Measurements from ENCODE around the gene CTBP1.

Gene CTBP1

DNA sequence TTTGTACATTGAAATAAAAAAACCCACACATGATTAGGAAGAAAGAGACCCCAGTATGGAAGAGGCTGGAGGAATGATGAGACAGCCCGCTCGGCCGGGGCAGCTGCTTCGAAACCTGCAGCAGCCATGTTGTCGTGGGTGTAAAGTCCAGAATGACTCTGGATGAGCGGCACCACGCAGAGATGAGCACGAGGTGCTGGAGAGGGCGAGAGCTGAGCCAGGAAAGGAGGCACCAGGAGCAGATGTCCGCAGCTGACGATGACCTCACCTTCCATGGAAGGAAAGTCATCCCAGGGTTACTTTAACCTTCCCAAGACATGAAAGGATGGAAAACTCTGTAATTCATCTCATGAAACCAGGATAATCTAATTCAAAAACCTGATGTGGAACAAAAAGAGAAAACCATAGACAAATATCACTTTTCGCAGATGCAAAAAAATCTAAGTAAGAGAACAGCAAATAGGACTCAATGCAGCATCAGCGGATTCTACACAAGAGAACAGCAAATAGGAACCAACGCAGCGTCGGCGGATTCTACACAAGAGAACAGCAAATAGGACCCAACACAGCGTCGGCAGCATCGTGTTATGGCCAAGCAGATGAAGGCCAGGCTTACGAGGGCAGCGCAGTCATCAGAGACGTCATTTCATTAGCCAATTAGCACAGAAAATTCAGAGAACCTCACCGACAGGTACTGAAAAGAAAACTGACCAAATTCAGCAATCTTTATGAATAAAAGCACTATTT lies 50.7 kb downstream of the CTBP1 start:
- Mint-ChIP-seq H3K4me1 (peaks cover 12% of the 10 kb centered on the region), H3K4me3 (no peak overlapping the region), H3K36me3 (ENCODE audit: low read depth) (no peaks in the 10 kb centered on the region), H3K27me3 (ENCODE audit: low read depth, poor library complexity) (peaks cover 9% of the 10 kb centered on the region), H3K9me3 (no peaks in the 10 kb centered on the region), H3K27ac (no peak overlapping the region)
- no peak for DNase-seq
- TF ChIP-seq, protein P1, sequence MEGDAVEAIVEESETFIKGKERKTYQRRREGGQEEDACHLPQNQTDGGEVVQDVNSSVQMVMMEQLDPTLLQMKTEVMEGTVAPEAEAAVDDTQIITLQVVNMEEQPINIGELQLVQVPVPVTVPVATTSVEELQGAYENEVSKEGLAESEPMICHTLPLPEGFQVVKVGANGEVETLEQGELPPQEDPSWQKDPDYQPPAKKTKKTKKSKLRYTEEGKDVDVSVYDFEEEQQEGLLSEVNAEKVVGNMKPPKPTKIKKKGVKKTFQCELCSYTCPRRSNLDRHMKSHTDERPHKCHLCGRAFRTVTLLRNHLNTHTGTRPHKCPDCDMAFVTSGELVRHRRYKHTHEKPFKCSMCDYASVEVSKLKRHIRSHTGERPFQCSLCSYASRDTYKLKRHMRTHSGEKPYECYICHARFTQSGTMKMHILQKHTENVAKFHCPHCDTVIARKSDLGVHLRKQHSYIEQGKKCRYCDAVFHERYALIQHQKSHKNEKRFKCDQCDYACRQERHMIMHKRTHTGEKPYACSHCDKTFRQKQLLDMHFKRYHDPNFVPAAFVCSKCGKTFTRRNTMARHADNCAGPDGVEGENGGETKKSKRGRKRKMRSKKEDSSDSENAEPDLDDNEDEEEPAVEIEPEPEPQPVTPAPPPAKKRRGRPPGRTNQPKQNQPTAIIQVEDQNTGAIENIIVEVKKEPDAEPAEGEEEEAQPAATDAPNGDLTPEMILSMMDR (IDR thresholded peaks at IDR 0.05) = no peak

DNA sequence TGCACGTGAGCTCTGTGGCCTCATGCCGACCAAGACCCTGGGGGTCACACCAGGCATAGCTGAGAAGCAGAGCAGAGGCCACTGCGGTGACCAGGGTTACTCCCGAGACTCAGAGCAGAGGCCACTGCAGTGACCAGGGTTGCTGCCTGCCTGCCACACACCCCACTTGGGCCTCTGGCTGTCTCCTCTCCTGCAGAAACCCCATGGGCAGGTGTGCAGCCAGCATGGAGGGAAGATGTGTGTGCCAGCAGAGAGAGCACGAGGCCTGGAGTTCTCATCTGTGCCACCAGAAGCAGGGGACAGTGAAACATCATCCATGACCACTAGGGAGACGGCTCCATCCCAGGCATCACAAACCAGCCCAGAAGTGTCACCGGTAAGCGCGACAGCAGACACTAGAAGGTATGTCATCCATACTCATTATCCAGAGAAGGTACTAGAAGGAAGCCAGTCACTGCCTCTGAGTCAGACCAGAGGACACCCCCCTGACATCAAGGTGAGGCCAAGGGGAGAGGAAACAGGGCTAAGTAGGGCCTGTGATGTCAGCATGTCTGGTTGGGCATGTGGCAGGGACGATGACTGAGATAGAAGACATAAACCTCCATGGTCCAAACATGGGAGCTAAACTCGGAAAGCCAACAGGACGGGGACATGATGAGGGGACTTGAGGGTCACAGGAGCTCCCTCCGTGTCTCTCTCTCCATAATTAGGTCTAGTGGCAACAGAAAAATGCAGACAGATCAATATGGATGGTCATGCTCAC lies 52.3 kb downstream of the CTBP1 start:
- no peak for DNase-seq
- Mint-ChIP-seq H3K4me1 (no peaks in the 10 kb centered on the region), H3K4me3 (no peak overlapping the region), H3K9me3 (no peaks in the 10 kb centered on the region), H3K27me3 (ENCODE audit: low read depth, poor library complexity) (peaks cover 12% of the 10 kb centered on the region), H3K36me3 (ENCODE audit: low read depth) (no peaks in the 10 kb centered on the region), H3K27ac (no peak overlapping the region)
- TF ChIP-seq, protein P1 (IDR thresholded peaks at IDR 0.05) = no peak

DNA sequence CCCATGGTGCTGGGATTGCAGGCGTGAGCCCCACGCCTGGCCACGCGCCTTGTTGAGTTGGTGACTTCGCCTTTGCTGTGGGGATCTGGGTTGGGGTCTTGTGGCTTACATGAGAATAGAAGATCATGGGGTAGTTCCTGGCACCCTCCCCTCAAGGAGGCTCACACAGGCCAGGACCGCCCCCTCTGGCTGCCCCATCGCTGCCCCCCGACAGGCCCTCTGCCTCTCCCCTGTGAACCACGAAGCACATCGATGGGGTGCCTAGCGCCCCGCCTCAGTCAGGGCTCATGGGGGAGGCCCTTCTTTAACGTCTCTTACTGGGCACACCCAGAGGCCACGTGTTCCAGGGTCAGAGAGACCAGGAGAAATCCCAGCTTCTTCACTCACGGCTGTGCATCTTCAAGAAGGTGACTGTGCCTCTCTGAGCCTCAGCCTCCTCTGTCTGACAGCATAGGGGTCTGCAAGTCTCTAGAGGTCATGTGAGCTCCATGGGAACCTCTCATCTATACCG lies 53.0 kb downstream of the CTBP1 start:
- H3K27me3 Mint-ChIP-seq (ENCODE audit: low read depth, poor library complexity) = peaks cover 12% of the 10 kb centered on the region
- H3K4me1 Mint-ChIP-seq = no peaks in the 10 kb centered on the region
- H3K4me3 Mint-ChIP-seq = no peak overlapping the region
- H3K36me3 Mint-ChIP-seq (ENCODE audit: low read depth) = no peaks in the 10 kb centered on the region
- no peak for DNase-seq
- peaks cover 5% of the 10 kb centered on the region for H3K9me3 Mint-ChIP-seq
- TF ChIP-seq, protein P1 (IDR thresholded peaks at IDR 0.05) = no peak
- no peak overlapping the region for H3K27ac Mint-ChIP-seq

DNA sequence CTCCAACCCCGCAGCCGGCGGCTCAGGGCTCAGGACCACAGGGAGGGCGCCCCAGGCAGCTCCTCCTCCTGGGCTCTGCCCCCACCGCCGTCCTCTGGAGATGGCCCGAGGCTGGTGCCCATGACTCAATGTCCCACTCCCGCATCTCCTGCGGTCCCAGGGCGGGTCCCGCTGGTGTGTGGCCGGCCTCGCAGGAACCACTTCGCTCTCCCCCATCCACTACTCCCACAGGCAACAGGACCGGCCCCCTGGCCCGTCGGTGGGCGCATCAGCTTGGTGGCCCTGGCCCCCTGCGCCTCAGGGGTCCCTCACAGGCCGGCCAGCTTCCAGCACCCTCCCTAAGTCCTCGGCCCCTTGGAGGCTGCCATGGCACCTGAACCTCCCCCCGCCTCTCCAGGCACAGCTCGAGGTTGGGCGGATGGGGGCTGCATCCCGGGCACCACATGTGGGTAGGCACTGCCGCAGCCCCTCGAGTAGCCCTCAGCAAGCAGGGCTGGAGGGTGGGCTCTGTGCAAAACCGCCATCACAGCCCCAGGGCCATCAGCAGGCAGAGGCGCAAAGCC lies 53.7 kb downstream of the CTBP1 start:
- H3K4me1 Mint-ChIP-seq = no peaks in the 10 kb centered on the region
- no peaks in the 10 kb centered on the region for H3K36me3 Mint-ChIP-seq (ENCODE audit: low read depth)
- peaks cover 10% of the 10 kb centered on the region for H3K9me3 Mint-ChIP-seq
- TF ChIP-seq, protein P1 (IDR thresholded peaks at IDR 0.05) = no peak
- H3K27me3 Mint-ChIP-seq (ENCODE audit: low read depth, poor library complexity) = peaks cover 19% of the 10 kb centered on the region
- H3K27ac Mint-ChIP-seq = no peak overlapping the region
- no peak overlapping the region for H3K4me3 Mint-ChIP-seq
- no peak for DNase-seq

DNA sequence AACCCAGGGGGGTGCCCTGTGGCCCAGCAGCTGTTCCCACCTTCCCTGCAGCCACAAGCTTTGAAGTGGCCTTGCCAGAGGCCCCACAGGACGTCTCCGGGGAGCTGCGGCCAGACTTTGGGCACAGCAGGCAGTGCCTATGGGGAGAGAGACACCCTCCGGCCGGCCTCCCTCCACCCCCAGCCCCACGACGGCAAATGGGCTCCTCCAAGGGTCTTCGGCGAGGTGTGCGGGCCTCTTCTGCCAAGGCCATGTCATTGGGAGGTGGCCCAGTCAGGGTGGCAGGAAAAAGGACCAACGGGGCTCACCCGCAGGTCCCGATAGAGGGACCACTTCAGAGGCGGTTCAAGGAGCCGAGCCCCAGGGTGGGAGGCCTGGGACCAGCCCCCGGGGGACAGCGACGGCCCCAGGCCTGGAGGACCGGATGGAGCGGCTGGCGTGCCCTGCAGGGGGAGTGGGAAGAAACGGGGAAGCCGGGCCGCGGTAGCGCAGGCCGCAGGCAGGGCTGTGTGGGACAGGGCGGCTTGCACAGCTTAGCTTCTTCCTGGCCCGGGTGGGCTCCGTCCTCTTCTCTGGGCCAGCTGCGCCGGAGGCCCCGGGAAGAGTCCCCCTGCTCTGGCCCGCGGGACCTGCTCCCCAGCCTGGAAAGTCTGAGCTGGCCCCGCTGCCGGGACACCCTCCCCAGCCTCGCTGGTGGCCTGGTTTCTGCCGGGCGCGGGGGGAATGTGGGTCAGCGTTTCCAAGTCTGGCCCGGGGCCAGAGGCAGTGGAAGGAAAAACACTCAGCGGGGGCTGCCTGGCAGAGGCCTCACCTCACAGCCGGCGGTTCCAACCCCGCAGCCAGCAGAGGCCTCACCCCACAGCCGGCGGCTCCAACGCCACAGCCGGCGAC lies 54.7 kb downstream of the CTBP1 start:
- DNase-seq = no peak
- Mint-ChIP-seq H3K36me3 (ENCODE audit: low read depth) (no peaks in the 10 kb centered on the region), H3K27ac (no peak overlapping the region), H3K27me3 (ENCODE audit: low read depth, poor library complexity) (peaks cover 25% of the 10 kb centered on the region), H3K4me3 (no peak overlapping the region), H3K4me1 (no peaks in the 10 kb centered on the region), H3K9me3 (peaks cover 14% of the 10 kb centered on the region)
- TF ChIP-seq, protein P1 (IDR thresholded peaks at IDR 0.05) = no peak
